ENCODE measurements around the gene ZBTB42.
"Not testable (repeated sequence)": the region's sequence is repeated elsewhere in the genome, so short reads cannot be mapped to it uniquely, and the experiment has no call there.

The ZBTB42 gene

DNA sequence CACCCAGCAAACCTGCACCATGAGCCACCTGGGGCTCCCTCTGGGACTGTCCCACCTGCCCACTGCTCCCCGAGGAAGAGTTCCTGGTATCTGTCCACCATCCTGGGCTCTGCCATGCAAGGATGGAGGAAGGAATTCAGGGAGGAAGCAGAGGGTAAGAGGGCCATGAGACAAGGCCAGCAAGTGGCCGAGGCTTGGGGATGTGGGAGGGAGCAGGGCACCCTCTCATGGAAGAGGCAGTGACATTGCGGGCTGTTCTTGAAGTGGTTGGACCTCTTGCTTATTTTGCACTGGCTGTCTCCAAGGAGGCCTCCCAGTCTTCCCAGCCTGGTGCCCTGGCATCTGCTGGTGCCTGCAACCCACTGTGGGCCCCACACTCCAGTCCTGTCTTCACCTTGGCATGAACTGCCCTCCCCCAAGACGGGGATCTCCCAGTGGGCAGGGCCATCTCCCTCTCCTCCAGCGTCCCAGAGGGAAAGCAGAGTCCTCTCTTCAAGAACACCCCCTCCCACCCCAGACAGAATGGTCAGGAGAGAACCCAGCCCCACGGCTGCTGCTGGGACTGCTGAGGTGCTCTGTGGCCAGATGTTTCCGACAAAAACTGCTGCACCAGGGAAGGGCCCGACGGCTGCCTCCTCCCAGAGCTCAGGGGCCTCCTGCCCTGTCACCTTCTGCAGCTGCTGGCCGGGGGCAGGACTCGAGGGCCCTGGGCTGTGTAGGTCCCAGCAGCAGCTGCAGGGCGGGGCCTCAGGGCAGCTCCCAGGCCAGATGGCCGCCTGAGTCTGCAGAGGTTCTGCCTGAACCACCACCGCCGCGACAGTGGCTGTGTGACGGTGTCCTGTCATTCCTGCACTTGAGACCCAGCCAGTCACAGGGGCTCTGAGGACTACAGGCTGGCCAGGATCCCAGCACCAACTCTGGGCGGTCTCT lies 3.5 kb upstream of the ZBTB42 start:
- DNase-seq, result no peak

DNA sequence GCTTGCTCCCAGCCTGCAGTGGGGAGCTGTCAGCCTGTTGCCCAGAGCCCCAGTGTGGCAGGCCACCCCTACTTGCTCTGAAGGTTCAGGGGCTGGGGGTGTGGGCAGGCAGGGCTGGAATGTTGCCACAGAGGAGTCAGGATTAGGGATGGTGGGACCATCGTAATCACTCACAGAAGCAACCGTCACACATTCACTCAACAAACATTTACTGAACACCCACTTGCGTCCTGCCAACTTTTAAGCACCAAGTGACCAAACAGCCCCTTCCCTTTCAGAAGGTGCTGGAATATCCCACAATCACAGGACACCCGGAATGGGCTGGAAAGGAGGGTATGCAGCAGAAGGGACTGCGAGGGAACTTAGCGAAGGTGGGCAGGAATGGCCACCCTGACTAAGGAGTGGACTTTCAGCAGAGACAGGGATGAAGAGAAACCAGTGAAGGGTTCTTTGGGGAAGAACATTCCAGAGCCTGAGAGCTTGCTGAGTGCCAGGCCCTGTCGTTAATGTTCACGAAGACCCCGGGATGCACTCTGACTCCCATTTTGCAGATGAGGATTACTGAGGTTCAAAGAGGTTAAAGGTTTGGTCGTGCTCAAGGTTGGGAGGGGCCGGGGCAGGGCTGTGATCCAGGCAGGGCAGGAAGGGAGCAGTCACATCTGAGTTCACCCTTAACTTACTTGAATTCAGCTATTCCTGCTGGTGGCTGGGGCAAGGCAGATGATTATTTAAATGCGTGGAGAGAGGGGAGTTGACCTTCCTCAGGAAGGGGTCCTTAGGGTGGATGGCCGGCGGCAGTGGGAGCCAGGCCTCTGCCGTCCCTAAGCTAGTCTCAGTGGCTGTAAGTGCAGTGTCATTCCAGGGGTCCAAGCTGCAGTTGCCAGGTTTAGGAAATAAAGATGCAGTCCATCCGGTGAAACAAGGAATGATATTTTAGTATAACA lies 2.3 kb upstream of the ZBTB42 start:
- DNase-seq, result no peak

DNA sequence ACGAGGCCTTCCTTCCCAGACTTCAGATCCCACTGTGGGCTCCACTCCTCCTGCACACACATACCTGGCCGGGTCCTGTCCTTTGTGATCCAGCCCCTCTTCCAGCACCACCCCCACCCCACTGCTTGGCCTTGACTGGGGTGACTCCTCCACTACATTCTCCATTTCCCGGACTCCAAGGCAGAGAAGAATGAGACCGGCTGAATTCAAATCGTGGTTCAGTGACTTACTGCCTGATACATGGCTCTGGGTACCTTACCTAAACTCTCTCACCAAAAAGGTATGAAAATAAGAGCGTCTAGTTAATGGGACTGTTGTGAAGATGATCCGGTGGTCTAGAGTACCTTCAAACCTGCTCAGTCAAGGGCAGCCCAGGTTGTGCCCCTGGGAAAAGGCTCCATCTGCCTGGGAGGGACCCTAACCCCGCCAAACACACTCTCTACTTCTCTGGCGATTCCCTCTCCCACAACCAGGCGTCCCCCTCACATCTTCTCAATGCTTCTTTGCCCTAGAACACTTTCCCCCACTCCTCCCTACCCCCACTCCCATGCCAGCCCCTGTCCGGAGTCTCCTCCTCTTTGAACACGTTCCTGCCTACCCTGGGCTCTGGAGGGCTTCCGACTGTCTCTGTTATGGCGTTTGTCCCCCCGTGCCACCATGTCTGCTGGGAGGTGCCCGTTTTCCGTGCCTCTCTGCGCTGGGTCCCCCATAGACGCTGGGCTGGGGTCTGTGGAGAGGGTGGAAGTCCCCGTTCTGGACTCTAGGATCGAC lies 1.5 kb upstream of the ZBTB42 start:
- DNase-seq, result no peak

DNA sequence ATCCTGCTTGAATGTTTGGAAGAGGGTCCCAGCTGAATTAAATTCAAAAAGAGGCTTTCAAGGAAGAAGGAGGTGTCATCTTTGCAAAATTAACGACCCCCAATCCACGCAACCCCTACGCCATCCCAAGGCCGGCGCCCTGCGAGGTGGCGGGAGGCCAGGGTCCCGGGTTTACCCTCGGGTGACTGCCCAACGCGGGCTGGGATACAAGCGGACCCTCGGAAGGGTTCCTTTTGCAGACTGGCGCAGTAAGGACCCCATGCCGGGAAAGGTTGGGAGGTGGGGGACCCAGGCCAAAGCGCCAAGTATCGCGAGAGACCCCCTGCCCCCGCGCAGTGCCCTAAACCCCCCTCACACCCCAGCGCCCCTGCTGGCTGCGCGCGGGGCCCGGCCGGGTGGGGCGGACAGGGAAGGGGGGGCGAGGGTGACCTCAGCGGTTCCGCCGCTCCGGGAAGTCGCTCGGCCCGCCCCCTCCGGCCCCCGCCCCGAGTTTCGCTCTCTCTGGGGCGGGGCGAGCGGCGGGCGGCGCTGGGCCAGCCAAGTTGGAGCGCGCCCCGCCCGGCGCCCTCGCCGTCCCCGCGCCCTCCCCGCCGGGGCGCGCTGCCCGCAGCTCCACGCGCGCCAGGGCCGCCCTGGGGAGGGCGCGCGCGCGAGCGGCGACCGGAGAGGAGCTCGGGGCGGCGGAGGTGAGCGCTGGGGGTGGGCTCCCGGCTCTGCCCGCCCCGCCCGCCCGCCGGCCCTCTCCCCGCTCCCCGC lies 708 bp upstream of the ZBTB42 start:
- DNase-seq, result peak; percentile 76

DNA sequence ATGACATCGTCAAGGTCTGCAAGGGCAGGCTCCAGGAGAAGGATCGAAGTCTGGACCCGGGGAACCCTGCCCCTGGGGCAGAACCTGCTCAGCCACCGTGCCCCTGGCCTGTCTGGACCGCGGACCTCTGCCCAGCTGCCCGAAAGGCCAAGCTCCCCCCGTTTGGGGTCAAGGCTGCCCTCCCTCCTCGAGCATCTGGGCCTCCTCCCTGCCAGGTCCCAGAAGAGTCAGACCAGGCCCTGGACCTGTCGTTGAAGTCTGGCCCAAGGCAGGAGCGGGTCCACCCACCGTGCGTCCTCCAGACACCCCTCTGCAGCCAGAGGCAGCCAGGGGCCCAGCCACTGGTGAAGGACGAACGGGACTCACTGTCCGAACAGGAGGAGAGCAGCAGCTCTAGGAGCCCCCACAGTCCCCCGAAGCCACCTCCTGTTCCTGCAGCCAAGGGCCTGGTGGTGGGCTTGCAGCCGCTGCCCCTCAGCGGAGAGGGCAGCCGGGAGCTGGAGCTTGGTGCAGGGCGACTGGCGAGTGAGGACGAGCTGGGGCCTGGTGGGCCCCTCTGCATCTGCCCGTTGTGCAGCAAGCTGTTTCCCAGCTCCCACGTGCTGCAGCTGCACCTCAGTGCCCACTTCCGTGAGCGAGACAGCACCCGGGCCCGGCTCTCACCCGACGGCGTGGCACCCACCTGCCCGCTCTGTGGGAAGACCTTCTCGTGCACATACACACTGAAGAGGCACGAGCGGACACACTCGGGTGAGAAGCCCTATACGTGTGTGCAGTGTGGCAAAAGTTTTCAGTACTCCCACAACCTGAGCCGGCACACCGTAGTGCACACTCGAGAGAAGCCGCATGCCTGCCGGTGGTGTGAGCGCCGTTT lies 856 bp downstream of the ZBTB42 start:
- DNase-seq, result no peak

DNA sequence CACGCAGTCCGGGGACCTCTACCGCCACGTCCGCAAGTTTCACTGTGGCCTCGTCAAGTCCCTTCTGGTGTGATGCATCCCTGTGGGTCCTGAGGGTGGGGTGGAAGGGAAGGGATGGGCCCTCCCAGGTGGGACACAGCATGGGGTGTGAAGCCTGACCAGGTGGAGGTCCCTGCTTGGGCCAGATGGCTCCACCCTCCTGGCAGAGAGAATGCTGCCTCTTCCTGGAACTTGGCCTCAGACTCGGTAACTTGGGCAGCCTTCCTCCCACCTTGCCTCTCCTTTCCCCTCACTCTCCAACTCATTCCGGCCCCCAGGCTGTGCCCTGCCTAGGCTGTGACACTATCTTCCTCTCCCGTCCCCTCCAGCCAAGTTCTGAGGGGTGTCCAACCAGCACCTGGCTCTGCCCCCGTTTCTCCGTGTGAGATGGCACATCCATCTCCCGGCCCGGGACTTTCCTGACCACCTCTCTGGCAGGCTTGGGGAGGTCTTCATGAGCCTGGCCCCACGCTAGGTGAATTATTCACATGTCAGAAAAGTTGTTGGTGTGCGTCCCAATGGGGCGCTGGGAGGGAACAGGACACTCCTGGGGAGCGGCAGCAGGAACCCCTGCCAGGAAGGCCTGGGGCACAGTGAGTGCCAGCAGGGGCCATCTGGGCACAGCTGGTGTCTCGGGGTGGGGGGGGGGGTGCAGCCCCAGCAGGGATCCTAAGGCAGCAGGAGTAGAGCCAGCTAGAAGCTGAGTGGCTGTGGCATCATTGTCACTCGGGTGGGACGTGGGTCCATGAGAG lies 1.7 kb downstream of the ZBTB42 start:
- no peak for DNase-seq

DNA sequence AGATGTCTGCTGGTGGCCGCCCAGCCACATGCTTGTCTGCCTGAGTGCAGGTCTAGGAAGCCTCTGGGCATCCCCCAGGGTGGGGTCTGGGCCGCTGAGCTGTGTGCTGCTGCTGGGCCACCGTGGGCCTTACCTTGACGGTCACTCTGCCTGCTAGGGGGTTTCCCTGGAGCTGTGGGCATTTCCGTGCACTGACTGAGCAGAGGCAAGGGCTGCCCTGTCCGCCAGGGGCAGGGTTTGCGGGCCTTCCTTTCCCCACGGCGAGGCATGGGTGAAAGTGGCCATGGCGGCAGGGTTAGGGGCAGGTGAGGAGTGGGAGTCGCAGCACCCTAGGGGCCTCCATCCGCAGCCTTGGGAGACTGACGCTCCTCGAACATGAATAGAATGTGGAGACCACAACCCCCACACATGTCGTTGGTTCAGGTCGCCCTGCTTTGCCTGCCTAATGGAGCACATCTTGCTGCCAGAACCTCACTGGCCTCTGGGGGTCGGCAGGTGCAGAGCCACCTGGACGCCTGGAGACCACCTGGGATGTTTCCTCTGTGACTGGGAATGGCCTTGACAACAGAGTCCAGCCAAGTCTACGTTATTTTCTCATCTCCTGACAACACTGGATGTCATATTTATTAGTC lies 2.5 kb downstream of the ZBTB42 start:
- no peak for DNase-seq

DNA sequence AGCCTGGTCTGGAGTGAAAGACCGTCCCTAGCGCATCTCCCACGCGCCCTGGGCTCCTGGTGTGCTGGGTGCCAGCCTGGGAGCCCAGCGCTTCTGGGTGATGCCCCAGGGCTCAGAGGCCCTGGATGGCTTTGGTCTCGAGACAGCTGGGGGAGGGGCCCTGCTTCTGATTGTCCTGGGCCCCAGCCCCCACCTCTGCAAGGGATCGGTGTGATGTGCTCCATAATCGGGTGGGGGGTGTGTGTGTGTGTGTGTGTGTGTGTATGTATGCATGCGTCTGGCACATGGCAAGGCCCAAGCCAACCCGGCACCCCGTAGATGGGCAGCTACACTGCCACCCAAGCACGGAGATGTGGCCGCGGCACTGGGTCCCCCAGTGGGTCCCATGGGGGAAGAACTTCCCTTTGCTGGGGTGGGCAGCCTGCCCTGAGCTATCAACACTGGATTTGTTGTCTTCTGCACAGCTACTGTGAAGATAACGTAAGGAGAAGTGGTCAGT lies 3.1 kb downstream of the ZBTB42 start:
- no peak for DNase-seq

DNA sequence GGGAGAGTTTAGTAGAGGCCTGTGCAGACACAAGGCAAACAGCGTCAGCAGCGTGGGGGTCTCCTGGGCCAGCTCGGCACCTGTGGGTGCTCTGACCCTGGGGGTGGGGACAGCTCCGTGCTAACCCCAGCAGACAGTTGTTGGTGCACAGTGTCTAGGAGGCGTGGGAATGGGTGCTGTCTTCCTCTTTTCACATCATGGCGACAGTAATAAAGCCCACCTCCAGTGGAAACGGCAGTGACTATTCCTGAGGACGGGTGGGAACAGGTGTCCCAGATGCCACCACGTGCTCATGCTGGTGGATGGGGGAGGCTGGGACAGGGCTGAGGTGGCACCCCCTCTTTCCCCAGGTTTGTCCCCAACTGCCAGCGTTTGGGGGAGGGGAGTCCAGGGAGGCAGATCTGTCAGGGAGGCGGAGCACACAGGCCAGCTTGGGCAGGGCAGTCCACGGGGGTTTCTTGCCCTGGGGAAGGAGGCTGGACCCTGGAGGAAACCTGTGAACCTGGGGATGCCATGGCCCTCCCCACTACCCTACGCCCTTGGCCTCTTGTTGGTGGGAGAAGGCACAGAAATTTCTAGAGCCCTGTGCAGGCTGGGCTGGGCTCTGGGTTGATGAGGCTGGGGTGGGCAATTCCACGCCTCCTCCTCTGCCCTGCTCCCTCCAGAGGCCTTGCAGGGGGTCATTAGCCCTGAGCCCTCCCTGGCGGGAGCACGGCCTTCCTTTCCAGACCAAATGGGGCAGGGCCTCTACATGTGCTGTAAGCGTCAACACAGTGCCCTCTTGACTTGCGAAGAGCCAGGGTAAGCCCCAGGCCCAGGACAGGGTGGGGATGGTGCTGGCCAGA lies 3.8 kb downstream of the ZBTB42 start:
- DNase-seq, result no peak

DNA sequence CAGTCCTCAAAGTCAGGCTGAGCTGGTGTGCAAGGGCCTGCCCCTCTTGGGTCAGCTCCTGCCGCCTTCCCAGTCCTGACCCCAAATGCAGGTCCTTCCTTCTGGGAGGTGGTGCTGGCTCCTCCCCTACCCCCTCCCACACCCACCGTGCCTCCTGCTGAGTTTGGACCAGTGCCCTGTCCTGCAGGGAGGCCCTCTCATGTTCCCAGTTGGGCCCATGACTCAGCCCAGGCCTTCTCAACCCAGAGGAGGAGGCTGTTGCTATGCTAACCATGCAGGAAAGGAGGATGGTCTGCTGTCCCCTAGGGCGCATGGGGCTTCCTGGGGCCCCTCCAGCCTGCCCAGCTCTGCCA lies 4.4 kb downstream of the ZBTB42 start:
- peak; percentile 40 for DNase-seq

DNA sequence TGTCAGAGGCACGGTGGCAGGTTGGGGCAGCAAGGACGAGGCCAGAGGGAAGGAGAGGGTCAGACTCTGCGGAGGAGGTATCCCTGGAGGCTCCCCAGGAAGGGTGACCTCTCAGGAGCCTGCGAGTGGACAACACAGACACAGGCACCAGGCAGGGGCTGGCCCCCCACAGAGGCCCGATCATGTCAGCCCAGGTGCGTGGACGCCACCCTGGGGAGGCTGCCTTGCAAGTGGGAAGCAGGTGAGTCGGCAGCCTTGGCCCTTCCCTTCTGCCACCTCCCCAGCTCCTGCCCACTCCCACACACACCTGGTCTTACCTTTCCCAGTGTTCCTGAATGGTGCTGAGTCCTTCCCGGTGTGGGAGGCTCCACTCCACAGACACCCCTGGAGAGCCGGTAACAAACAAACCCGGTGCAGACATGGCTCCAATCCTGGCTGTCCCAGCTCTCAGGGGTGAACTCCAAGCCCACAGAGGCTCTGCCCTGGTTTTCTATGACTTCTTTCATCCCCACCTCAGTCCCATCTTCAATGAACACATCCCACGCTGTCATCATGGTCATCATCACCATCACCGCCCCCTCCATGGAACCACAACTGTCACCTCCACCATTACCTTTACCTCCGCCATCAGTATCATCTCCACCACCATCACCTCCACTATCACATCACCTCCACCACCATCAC lies 5.2 kb downstream of the ZBTB42 start:
- DNase-seq, result no peak

DNA sequence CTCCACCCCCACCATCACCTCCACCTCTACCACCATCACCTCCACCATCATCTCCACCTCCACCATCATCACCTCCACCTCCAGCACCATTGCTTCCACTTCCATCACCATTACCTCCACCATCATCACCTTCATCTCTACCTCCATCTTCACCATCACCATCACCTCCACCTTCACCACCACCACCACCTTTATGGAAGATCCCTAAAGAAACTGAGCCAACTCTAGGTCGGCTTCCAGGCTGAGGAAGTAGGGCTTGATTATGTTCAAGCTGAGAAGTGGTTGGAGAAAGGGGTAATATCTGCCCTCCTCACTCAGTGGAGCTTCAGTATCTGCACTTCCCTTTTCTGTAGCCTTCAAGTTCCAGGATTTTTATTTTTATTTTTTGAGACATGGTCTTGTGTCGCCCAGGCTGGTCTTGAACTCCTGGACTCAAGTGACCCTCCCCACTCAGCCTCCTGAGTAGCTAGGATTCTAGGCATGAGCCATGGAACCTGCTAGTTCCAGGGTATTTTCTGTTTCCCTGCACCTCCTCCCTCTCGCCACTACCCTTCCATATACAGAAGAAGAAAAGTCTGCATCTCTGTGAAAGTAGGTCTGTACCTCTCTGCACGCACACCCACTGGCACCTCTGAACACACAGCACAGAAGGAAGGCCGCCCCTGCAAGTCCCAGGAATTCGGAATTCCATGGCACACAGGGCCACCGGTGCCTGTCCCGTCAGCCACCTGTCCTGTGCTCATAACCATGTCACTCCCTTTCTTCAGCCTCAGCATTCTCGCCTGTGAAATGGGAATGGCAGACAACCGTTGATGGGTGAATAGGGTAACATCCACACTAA lies 5.9 kb downstream of the ZBTB42 start:
- DNase-seq, result no peak

DNA sequence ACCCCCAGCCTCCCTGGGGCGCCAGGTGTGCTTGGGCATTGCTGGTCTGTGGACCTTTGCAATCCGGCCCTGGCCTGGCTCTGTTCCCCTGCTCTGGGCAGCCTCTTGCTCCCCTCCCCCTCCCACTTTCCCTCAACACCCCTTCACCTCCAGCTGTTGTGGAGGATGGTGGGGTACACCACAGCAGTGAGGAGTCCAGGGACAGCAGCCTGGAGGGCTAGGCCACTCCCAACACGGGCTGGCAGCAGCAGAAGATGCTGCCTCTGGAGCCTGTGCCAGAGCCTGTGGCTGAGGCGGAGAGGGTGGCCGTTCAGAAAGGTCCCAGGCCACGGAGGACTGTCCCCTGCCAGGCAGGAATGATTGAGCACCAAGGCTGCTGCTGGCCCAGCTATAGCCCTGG lies 7.6 kb downstream of the ZBTB42 start:
- DNase-seq, result no peak

DNA sequence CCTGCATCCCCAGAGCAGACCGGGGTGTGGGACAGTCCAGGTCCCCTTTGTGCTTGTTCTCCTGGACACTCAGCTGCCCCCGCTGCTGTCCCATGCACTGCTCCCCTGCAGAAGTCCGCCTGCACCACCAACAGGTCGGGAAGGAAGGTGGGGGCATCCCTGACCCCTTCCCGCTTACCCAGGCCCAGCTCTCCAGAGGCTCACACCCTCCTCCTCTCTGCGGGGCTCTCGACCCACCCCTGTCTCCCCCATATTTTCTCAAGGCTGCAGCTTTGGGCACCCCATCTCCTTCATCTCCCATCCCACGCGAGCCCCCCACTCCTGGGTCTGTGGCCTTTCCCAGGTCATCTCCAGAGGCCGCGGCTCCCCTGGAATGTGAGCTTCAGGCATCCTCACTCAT lies 9.4 kb downstream of the ZBTB42 start:
- no peak for DNase-seq

DNA sequence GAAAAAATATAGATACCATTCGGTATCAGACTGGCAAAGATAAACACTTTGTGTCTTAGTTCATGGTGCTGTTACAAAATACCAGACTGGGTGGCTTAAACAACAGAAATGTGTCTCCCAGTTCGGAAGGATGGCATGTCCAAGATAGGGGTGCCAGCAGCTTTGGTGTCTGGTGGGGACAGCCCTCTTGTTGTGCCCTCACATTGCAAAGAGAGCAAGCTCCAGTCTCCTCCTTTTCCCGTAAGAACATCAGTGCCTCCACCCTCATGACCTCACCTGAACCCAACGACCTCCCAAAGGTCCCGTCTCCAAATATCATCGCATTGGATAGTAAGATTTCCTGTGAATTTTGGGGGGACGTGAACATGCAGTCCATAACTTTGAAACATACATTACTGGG lies 12.4 kb downstream of the ZBTB42 start:
- DNase-seq, result no peak

DNA sequence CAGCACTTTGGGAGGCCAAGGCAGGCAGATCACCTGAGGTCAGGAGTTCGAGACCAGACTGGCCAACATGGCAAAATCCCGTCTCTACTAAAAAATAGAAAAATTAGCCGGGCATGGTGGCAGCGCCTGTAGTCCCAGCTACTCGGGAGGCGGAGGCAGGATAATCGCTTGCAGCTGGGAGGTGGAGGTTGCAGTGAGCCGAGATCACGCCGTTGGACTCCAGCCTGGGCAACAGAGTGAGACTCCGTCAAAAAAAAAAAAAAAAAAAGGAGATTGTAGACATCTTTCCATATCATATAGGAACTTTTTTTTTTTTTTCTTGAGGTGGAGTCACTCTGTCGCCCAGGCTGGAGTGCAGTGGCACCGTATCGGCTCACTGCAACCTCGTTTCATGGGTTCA lies 13.8 kb downstream of the ZBTB42 start:
- not testable (repeated sequence) for DNase-seq

DNA sequence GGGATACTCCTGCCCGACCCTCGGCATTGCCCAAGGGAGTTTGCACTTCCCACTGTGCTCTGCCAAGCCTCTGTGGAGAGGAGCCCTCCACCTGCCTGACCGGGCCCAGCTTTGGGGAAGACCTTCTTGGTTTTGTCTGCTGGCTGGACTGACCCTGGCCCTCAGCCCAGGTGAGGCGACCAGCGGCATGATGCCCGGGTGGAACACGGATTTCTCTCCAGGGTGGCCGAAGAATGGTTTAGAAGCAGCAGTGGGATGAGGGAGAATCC lies 15.6 kb downstream of the ZBTB42 start:
- DNase-seq, result no peak

All from hematopoietic multipotent progenitor cell treated with erythropoietin and hydrocortisone succinate and interleukin-3 and kit ligand, for 8 days (in vitro differentiated cells).